ENCODE results near the gene JMJD1C. TPM values are rescaled to one million over a fixed set of nuclear protein-coding genes. Genes with fewer than 3 reads are reported as not detected.

The JMJD1C gene
- total RNA-seq, 2 experiments from 2014 or later: 41.5 to 42.5 TPM

DNA sequence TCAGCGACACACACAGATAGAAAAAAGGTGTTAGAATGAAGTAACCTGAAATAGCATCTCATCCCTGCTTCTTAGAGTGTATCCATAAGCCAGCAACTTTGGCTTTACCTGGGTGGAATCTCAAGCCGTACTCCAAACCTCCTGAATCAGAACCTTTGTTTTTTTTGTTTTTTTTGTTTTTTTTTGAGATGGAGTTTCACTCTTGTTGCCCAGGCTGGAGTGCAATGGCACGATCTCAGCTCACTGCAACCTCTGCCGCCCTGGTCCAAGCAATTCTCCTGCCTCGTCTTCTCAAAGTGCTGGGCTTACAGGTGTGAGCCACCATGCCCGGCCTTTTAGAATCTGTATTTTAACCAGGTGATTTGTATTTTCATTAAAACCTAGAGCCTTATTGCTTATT is 323.6 kb downstream of the JMJD1C start:
- intact Hi-C loops (cut with DNase I, micrococcal nuclease): no loop called here
- no peaks in the 10 kb centered on the region for H3K9me3 Mint-ChIP-seq (ENCODE audit: low read depth)
- peaks cover 58% of the 10 kb centered on the region for H3K4me1 Mint-ChIP-seq
- POLR2A ChIA-PET: no interaction called here
- ATAC-seq (no peak), DNase-seq (no peak)
- H3K27me3 Mint-ChIP-seq: no peaks in the 10 kb centered on the region
- CTCF ChIA-PET: interaction anchor here (0.5 to 1.8 kb wide), 6 partner anchors 9 to 461 kb away, joined by 3 to 10 read pairs (median 5); partner anchors contain the start of gene NRBF2
- no peak overlapping the region for H3K4me3 Mint-ChIP-seq
- H3K27ac Mint-ChIP-seq: no peak overlapping the region
- peaks cover 23% of the 10 kb centered on the region for H3K36me3 Mint-ChIP-seq (ENCODE audit: low read depth)

GRCh38 chr10:63140077-63140476 is 325.7 kb downstream of the JMJD1C start:
- Mint-ChIP-seq H3K4me3 (no peak overlapping the region), H3K27ac (no peak overlapping the region), H3K36me3 (ENCODE audit: low read depth) (peaks cover 16% of the 10 kb centered on the region), H3K4me1 (peaks cover 64% of the 10 kb centered on the region), H3K27me3 (no peaks in the 10 kb centered on the region), H3K9me3 (ENCODE audit: low read depth) (no peaks in the 10 kb centered on the region)
- ChIA-PET POLR2A (no interaction called here), CTCF (interaction anchor here (0.6 to 1.6 kb wide), 2 partner anchors 18 to 580 kb away, joined by 4 to 5 read pairs; no protein-coding TSS in a partner anchor)
- DNase-seq (no peak), ATAC-seq (no peak)
- intact Hi-C loops (cut with DNase I, micrococcal nuclease): no loop called here

GRCh38 chr10:63137306-63137705 is 328.5 kb downstream of the JMJD1C start:
- CTCF ChIA-PET: interaction anchor here (0.8 to 7.9 kb wide), 4 partner anchors 11 to 583 kb away, joined by 4 to 47 read pairs (median 6); no protein-coding TSS in a partner anchor
- H3K4me1 Mint-ChIP-seq: peaks cover 64% of the 10 kb centered on the region
- POLR2A ChIA-PET: no interaction called here

DNA sequence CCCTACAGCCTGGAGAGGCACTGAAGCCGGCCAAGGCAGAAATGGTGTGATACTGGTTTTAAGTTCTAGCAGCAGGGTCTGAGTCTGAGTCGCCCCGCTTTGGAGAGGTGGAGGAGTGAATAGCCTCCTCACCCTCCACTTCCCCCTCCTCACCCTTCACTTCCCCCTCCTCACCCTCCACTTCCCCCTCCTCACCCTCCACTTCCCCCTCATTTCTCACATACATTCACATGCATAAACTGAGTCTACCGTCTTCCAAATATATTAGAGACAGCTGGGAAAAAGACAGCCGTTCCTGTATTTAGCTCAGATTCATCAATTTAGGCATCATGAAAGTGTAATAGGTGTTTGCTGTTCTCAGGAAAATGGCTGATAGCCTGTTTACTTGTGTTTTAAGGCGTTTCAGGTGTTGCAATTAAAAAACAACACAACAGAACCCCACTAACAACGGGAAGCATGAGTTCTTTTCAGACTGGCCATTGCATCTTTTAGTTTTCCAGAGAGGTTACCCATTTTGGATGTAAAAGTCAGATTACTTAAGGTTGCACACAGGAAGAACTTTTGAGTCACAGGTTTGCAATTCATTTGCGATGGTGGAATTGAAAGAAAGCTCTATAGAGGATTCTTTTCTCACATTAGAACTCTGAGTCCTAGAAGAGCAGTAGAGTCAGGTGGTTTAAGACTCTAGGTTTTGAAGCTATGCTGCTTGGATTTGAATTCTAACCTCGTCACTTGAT is 331.8 kb downstream of the JMJD1C start:
- peaks cover 6% of the 10 kb centered on the region for H3K36me3 Mint-ChIP-seq (ENCODE audit: low read depth)
- intact Hi-C loops (cut with DNase I, micrococcal nuclease): loop anchor here (1.0 to 5.0 kb wide), 11 partner anchors 39 to 1232 kb away; partner anchors contain the start of genes ADO (in 2 of the 2), EGR2 (in 2 of the 2) and ARID5B (in 1 of the 2)
- H3K4me1 Mint-ChIP-seq: peaks cover 50% of the 10 kb centered on the region
- DNase-seq: no peak
- H3K9me3 Mint-ChIP-seq (ENCODE audit: low read depth): peaks cover 7% of the 10 kb centered on the region
- no peak for ATAC-seq
- peak overlapping the region; percentile 86 for H3K27ac Mint-ChIP-seq
- no peaks in the 10 kb centered on the region for H3K27me3 Mint-ChIP-seq
- H3K4me3 Mint-ChIP-seq: peak overlapping the region; percentile 81
- ChIA-PET CTCF (interaction anchor here (0.6 to 7.9 kb wide), 14 partner anchors 8 to 696 kb away, joined by 3 to 47 read pairs (median 3); no protein-coding TSS in a partner anchor), POLR2A (interaction anchor here (0.6 to 1.2 kb wide), 3 partner anchors 12 to 317 kb away, joined by 3 to 6 read pairs (median 3); partner anchors contain the start of gene EGR2)

More at GRCh38 chr10:63137306-63137705, 328.5 kb downstream of the JMJD1C start:
- Mint-ChIP-seq H3K9me3 (ENCODE audit: low read depth) (peaks cover 5% of the 10 kb centered on the region), H3K4me3 (no peak overlapping the region), H3K27me3 (no peaks in the 10 kb centered on the region), H3K27ac (no peak overlapping the region), H3K36me3 (ENCODE audit: low read depth) (peaks cover 12% of the 10 kb centered on the region)
- intact Hi-C loops (cut with DNase I, micrococcal nuclease): no loop called here
- no peak for ATAC-seq
- no peak for DNase-seq

GRCh38 chr10:63133056-63133820 is 332.5 kb downstream of the JMJD1C start, which contains the start of gene NRBF2:
Gene NRBF2 (plus strand): TSS chr10:63133328. CDS start chr10:63133471, 143 bp downstream.
- Mint-ChIP-seq H3K9me3 (ENCODE audit: low read depth) (peaks cover 7% of the 10 kb centered on the region), H3K4me1 (peaks cover 46% of the 10 kb centered on the region), H3K27me3 (no peaks in the 10 kb centered on the region), H3K36me3 (ENCODE audit: low read depth) (peaks cover 2% of the 10 kb centered on the region), H3K4me3 (peak within 1 kb of the TSS; percentile 81), H3K27ac (peak within 1 kb of the TSS; percentile 92)
- ATAC-seq: peak; percentile 90
- ChIA-PET POLR2A (interaction anchor here (0.6 to 1.2 kb wide), 4 partner anchors 24 to 400 kb away, joined by 3 to 6 read pairs (median 3); partner anchors contain the start of gene EGR2), CTCF (interaction anchor here (0.6 to 7.9 kb wide), 13 partner anchors 9 to 696 kb away, joined by 3 to 47 read pairs (median 4); no protein-coding TSS in a partner anchor)
- intact Hi-C loops (cut with DNase I, micrococcal nuclease): loop anchor here (1.0 to 5.0 kb wide), 11 partner anchors 40 to 1231 kb away; partner anchors contain the start of genes ADO (in 2 of the 2), EGR2 (in 2 of the 2) and ARID5B (in 1 of the 2)
- peak; percentile 99 for DNase-seq

GRCh38 chr10:63132651-63133055 is 333.1 kb downstream of the JMJD1C start:
- Mint-ChIP-seq H3K4me3 (peak overlapping the region; percentile 81), H3K36me3 (ENCODE audit: low read depth) (peaks cover 2% of the 10 kb centered on the region), H3K27me3 (no peaks in the 10 kb centered on the region), H3K4me1 (peaks cover 43% of the 10 kb centered on the region), H3K27ac (peak overlapping the region; percentile 92), H3K9me3 (ENCODE audit: low read depth) (peaks cover 7% of the 10 kb centered on the region)
- DNase-seq (no peak), ATAC-seq (no peak)
- intact Hi-C loops (cut with DNase I, micrococcal nuclease): loop anchor here (1.0 to 5.0 kb wide), 11 partner anchors 40 to 1230 kb away; partner anchors contain the start of genes ADO (in 2 of the 2), EGR2 (in 2 of the 2) and ARID5B (in 1 of the 2)
- ChIA-PET CTCF (interaction anchor here (0.7 to 7.9 kb wide), 8 partner anchors 9 to 695 kb away, joined by 3 to 47 read pairs (median 4); no protein-coding TSS in a partner anchor), POLR2A (interaction anchor here (0.6 to 1.2 kb wide), 3 partner anchors 78 to 400 kb away, joined by 3 read pairs; partner anchors contain the start of gene EGR2)

DNA sequence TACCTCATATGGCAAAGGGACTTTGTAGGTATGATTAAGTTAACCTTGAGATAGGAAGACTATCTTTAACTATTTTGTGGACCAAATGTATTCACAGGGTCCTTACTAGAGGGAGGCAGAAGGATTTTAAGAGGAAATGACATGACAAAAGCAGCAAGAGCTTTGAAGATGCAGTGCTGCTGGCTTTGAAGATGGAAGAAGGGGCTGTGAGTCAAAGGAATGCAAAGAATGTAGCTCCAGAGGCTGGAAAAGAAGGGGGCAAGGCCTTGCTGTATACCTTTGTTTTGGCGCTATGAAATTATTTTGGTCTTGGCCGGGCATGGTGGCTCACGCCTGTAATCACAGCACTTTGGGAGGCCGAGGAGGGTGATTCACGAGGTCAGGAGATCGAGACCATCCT is 335.9 kb downstream of the JMJD1C start:
- H3K36me3 Mint-ChIP-seq (ENCODE audit: low read depth): no peaks in the 10 kb centered on the region
- no peak overlapping the region for H3K4me3 Mint-ChIP-seq
- ATAC-seq: no peak
- H3K27ac Mint-ChIP-seq: no peak overlapping the region
- peaks cover 4% of the 10 kb centered on the region for H3K27me3 Mint-ChIP-seq
- POLR2A ChIA-PET: interaction anchor here (0.6 kb wide), 1 partner anchor 483 kb away, joined by 5 read pairs; no protein-coding TSS in a partner anchor
- peaks cover 18% of the 10 kb centered on the region for H3K4me1 Mint-ChIP-seq
- peaks cover 7% of the 10 kb centered on the region for H3K9me3 Mint-ChIP-seq (ENCODE audit: low read depth)
- intact Hi-C loops (cut with DNase I, micrococcal nuclease): loop anchor here in 1 of 2 experiments (5.0 kb wide), 2 partner anchors 137 to 1228 kb away; partner anchors contain the start of gene ARID5B
- no peak for DNase-seq
- CTCF ChIA-PET: no interaction called here

- H3K36me3 Mint-ChIP-seq (ENCODE audit: low read depth): no peaks in the 10 kb centered on the region
- H3K9me3 Mint-ChIP-seq (ENCODE audit: low read depth): peaks cover 7% of the 10 kb centered on the region
- intact Hi-C loops (cut with DNase I, micrococcal nuclease): no loop called here
- peaks cover 4% of the 10 kb centered on the region for H3K27me3 Mint-ChIP-seq
- ChIA-PET CTCF (interaction anchor here (0.6 kb wide), 1 partner anchor 13 kb away, joined by 3 read pairs; no protein-coding TSS in a partner anchor), POLR2A (interaction anchor here (0.6 kb wide), 1 partner anchor 112 kb away, joined by 3 read pairs; no protein-coding TSS in a partner anchor)
- ATAC-seq: no peak
- H3K4me3 Mint-ChIP-seq: no peak overlapping the region
- no peak for DNase-seq
- peaks cover 10% of the 10 kb centered on the region for H3K4me1 Mint-ChIP-seq
- H3K27ac Mint-ChIP-seq: no peak overlapping the region
Measured at GRCh38 chr10:63128443-63128842, 337.3 kb downstream of the JMJD1C start.

DNA sequence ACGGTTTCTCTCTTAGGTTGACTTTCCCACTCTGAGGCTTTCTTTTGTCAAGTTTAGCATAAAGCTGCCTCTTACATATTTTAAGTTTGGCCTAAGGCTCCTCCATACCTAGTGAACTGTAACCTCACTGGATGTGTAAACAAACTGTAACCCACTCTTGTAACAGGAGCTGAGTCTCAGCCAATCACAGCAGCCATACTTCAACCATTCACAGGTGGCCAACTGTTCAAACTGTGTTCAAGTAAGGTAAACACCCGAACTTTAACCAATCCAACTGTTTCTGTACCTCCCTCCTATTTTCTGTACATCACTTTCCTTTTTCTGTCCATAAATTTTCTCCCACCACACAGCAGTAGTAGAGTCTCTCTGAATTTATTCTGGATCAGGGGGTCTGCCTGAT is 340.3 kb downstream of the JMJD1C start:
- intact Hi-C loops (cut with DNase I, micrococcal nuclease): no loop called here
- POLR2A ChIA-PET: no interaction called here
- no peak overlapping the region for H3K27ac Mint-ChIP-seq
- H3K27me3 Mint-ChIP-seq: peaks cover 4% of the 10 kb centered on the region
- no peak for ATAC-seq
- H3K9me3 Mint-ChIP-seq (ENCODE audit: low read depth): no peaks in the 10 kb centered on the region
- H3K36me3 Mint-ChIP-seq (ENCODE audit: low read depth): no peaks in the 10 kb centered on the region
- no peak for DNase-seq
- H3K4me1 Mint-ChIP-seq: no peaks in the 10 kb centered on the region
- H3K4me3 Mint-ChIP-seq: no peak overlapping the region
- CTCF ChIA-PET: no interaction called here

DNA sequence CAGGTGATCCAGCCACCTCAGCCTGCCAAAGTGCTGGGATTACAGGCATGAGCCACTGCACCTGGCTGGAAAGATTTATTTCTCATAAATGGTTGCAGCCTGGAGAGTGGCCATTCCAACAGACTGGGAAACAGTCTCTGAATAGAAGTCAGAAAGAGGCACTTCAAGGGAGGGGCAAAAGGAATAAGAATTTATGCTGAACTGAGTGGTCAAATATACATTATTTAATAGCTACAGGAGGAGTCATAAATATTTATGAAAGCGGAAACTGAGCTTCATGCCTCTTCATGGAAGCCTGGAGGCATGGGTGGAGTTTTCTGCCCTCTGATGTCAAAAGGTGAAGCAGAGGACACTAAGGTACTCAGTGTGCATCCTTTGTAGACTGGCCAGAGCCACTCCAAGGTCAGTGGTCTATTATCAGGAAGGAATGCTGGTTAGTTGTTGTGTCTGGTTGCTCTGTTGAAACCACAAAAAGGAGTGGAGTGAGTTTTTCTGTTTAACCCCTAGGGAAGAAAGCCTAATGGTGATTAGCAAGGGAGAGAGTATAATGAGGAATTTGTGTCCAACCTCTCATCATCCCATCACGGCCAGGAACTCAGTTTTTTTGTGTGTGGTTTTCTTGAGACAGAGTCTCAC is 341.9 kb downstream of the JMJD1C start:
- POLR2A ChIA-PET: no interaction called here
- ATAC-seq (no peak), DNase-seq (no peak)
- no peak overlapping the region for H3K4me3 Mint-ChIP-seq
- no peaks in the 10 kb centered on the region for H3K9me3 Mint-ChIP-seq (ENCODE audit: low read depth)
- peaks cover 4% of the 10 kb centered on the region for H3K27me3 Mint-ChIP-seq
- CTCF ChIA-PET: interaction anchor here (0.6 kb wide), 1 partner anchor 268 kb away, joined by 3 read pairs; no protein-coding TSS in a partner anchor
- H3K36me3 Mint-ChIP-seq (ENCODE audit: low read depth): no peaks in the 10 kb centered on the region
- no peaks in the 10 kb centered on the region for H3K4me1 Mint-ChIP-seq
- intact Hi-C loops (cut with DNase I, micrococcal nuclease): no loop called here
- H3K27ac Mint-ChIP-seq: no peak overlapping the region
